Activated naive CD8-positive, alpha-beta T cell treated with anti-CD3 and anti-CD28 coated beads, Interleukin-2, amount 10 ng/mL, durations not matched to agents 7 days and 5 days (primary cell): ENCODE results near the gene ABHD14A. TPM values are rescaled to one million over a fixed set of nuclear protein-coding genes. Genes with fewer than 3 reads are reported as not detected.
A peak's percentile ranks its signal among the peaks of the same experiment; 100 is the strongest.

Experiments
- ATAC-seq: fragments of 150-1000 bp; cut with Tn5 transposase; one replicate; pipeline ENCODE4 v1.10.0; 2021; ENCODE audit warnings: low read depth, moderate library complexity
- POLR2A ChIA-PET: fragments of 350-600 bp; sonication (Branson Sonifier 250); formaldehyde crosslinking; loops from one replicate; lab custom pipeline; 2021; ENCODE audit warnings: antibody characterized with exemption; lab: Charles Lee
- DNase-seq: peaks from one replicate; pipeline ENCODE4 v3.0.0; 2021
- H3K27ac Mint-ChIP-seq: one replicate; pipeline ENCODE4 v1.8.0; 2022; ENCODE audit warnings: mild to moderate bottlenecking, mixed read lengths
- H3K27me3 Mint-ChIP-seq: one replicate; pipeline ENCODE4 v1.8.0; 2022; ENCODE audit warnings: mild to moderate bottlenecking, moderate library complexity, mixed read lengths
- H3K36me3 Mint-ChIP-seq: one replicate; pipeline ENCODE4 v1.8.0; 2021; ENCODE audit warnings: mild to moderate bottlenecking, mixed read lengths
- H3K4me1 Mint-ChIP-seq: one replicate; pipeline ENCODE4 v1.8.0; 2021; ENCODE audit warnings: mixed read lengths
- H3K4me3 Mint-ChIP-seq: one replicate; pipeline ENCODE4 v1.8.0; 2022; ENCODE audit warnings: mild to moderate bottlenecking, moderate library complexity, mixed read lengths
- H3K9me3 Mint-ChIP-seq: one replicate; pipeline ENCODE4 v1.8.0; 2021; ENCODE audit warnings: mixed read lengths
- total RNA-seq, 2 experiments: library from RNA; stranded (reverse); gene quantifications; one replicate each; pipeline ENCODE4 v1.2.3, GENCODE V29; 2021

The ABHD14A gene
- total RNA-seq, 2 experiments from 2014 or later: 11.3 to 15.9 TPM

- H3K36me3 Mint-ChIP-seq: no peaks in the 10 kb centered on the region
- DNase-seq: no peak
- peaks cover 11% of the 10 kb centered on the region for H3K4me1 Mint-ChIP-seq
- no peaks in the 10 kb centered on the region for H3K9me3 Mint-ChIP-seq
- ATAC-seq: no peak
- peaks cover 2% of the 10 kb centered on the region for H3K27me3 Mint-ChIP-seq
- no peak overlapping the region for H3K27ac Mint-ChIP-seq
- POLR2A ChIA-PET: interaction anchor here (0.6 kb wide), 1 partner anchor 21 kb away, joined by 3 read pairs; no protein-coding TSS in a partner anchor
- H3K4me3 Mint-ChIP-seq: no peak overlapping the region
Observed at GRCh38 chr3:52004906-52005395, 30.1 kb downstream of the ABHD14A start.

- Mint-ChIP-seq H3K4me3 (no peak overlapping the region), H3K36me3 (no peaks in the 10 kb centered on the region), H3K9me3 (no peaks in the 10 kb centered on the region), H3K4me1 (peaks cover 11% of the 10 kb centered on the region), H3K27ac (no peak overlapping the region), H3K27me3 (peaks cover 2% of the 10 kb centered on the region)
- no peak for ATAC-seq
- DNase-seq: no peak
- POLR2A ChIA-PET: interaction anchor here (0.6 kb wide), 1 partner anchor 56 kb away, joined by 5 read pairs; no protein-coding TSS in a partner anchor
Observed at GRCh38 chr3:52005571-52005986, 30.7 kb downstream of the ABHD14A start.

- no peak for ATAC-seq
- Mint-ChIP-seq H3K27me3 (peaks cover 2% of the 10 kb centered on the region), H3K9me3 (no peaks in the 10 kb centered on the region), H3K4me3 (no peak overlapping the region), H3K4me1 (peaks cover 11% of the 10 kb centered on the region), H3K36me3 (no peaks in the 10 kb centered on the region), H3K27ac (no peak overlapping the region)
- POLR2A ChIA-PET: interaction anchor here (0.6 kb wide), 1 partner anchor 57 kb away, joined by 5 read pairs; no protein-coding TSS in a partner anchor
- DNase-seq: no peak
Observed at GRCh38 chr3:52006017-52006819, 31.4 kb downstream of the ABHD14A start.

- no peaks in the 10 kb centered on the region for H3K9me3 Mint-ChIP-seq
- H3K27ac Mint-ChIP-seq: no peak overlapping the region
Observed at GRCh38 chr3:52006820-52007133, 31.9 kb downstream of the ABHD14A start.

GRCh38 chr3:52007291-52007690 is 32.4 kb downstream of the ABHD14A start:
- ATAC-seq (no peak), DNase-seq (no peak)
- Mint-ChIP-seq H3K9me3 (no peaks in the 10 kb centered on the region), H3K27ac (no peak overlapping the region), H3K4me1 (peaks cover 4% of the 10 kb centered on the region), H3K4me3 (no peak overlapping the region), H3K36me3 (no peaks in the 10 kb centered on the region), H3K27me3 (peaks cover 2% of the 10 kb centered on the region)
- POLR2A ChIA-PET: interaction anchor here (0.6 kb wide), 1 partner anchor 194 kb away, joined by 4 read pairs; no protein-coding TSS in a partner anchor

More at GRCh38 chr3:52006820-52007133, 31.9 kb downstream of the ABHD14A start:
- no peak overlapping the region for H3K4me3 Mint-ChIP-seq
- DNase-seq (no peak), ATAC-seq (no peak)
- peaks cover 2% of the 10 kb centered on the region for H3K27me3 Mint-ChIP-seq
- POLR2A ChIA-PET: no interaction called here
- no peaks in the 10 kb centered on the region for H3K36me3 Mint-ChIP-seq
- H3K4me1 Mint-ChIP-seq: peaks cover 6% of the 10 kb centered on the region

GRCh38 chr3:52010431-52010830 is 35.6 kb downstream of the ABHD14A start:
- H3K27me3 Mint-ChIP-seq: no peaks in the 10 kb centered on the region
- POLR2A ChIA-PET: interaction anchor here (0.8 kb wide), 1 partner anchor 44 kb away, joined by 3 read pairs; no protein-coding TSS in a partner anchor
- ATAC-seq (no peak), DNase-seq (no peak)
- H3K9me3 Mint-ChIP-seq: no peaks in the 10 kb centered on the region
- peak overlapping the region; percentile 1 for H3K27ac Mint-ChIP-seq
- peaks cover 8% of the 10 kb centered on the region for H3K4me1 Mint-ChIP-seq
- H3K4me3 Mint-ChIP-seq: no peak overlapping the region
- H3K36me3 Mint-ChIP-seq: no peaks in the 10 kb centered on the region

GRCh38 chr3:52012699-52013098 is 37.8 kb downstream of the ABHD14A start:
- Mint-ChIP-seq H3K9me3 (no peaks in the 10 kb centered on the region), H3K4me1 (peaks cover 4% of the 10 kb centered on the region), H3K27me3 (no peaks in the 10 kb centered on the region), H3K36me3 (no peaks in the 10 kb centered on the region), H3K27ac (no peak overlapping the region), H3K4me3 (no peak overlapping the region)
- POLR2A ChIA-PET: interaction anchor here (0.7 kb wide), 1 partner anchor 44 kb away, joined by 4 read pairs; the partner anchor contains the start of gene DUSP7
- ATAC-seq (no peak), DNase-seq (no peak)

GRCh38 chr3:52013802-52014598 is 39.1 kb downstream of the ABHD14A start:
- POLR2A ChIA-PET: no interaction called here
- no peaks in the 10 kb centered on the region for H3K9me3 Mint-ChIP-seq

GRCh38 chr3:52014613-52015012 is 39.7 kb downstream of the ABHD14A start:
- POLR2A ChIA-PET: interaction anchor here (0.6 kb wide), 1 partner anchor 140 kb away, joined by 3 read pairs; no protein-coding TSS in a partner anchor
- H3K4me3 Mint-ChIP-seq: no peak overlapping the region
- no peak for DNase-seq
- ATAC-seq: no peak
- H3K27ac Mint-ChIP-seq: no peak overlapping the region
- H3K27me3 Mint-ChIP-seq: no peaks in the 10 kb centered on the region
- no peaks in the 10 kb centered on the region for H3K36me3 Mint-ChIP-seq
- no peaks in the 10 kb centered on the region for H3K9me3 Mint-ChIP-seq
- peaks cover 4% of the 10 kb centered on the region for H3K4me1 Mint-ChIP-seq

More at GRCh38 chr3:52013802-52014598, 39.1 kb downstream of the ABHD14A start:
- Mint-ChIP-seq H3K27ac (no peak overlapping the region), H3K27me3 (no peaks in the 10 kb centered on the region), H3K36me3 (no peaks in the 10 kb centered on the region), H3K4me1 (peaks cover 4% of the 10 kb centered on the region), H3K4me3 (no peak overlapping the region)
- ATAC-seq: no peak
- DNase-seq: no peak

GRCh38 chr3:52015438-52016228 is 40.8 kb downstream of the ABHD14A start:
- Mint-ChIP-seq H3K27me3 (no peaks in the 10 kb centered on the region), H3K27ac (no peak overlapping the region), H3K36me3 (no peaks in the 10 kb centered on the region), H3K4me3 (no peak overlapping the region), H3K4me1 (peaks cover 4% of the 10 kb centered on the region), H3K9me3 (no peaks in the 10 kb centered on the region)
- ATAC-seq (no peak), DNase-seq (no peak)
- POLR2A ChIA-PET: no interaction called here

- no peak overlapping the region for H3K27ac Mint-ChIP-seq
- no peaks in the 10 kb centered on the region for H3K9me3 Mint-ChIP-seq
- POLR2A ChIA-PET: no interaction called here
- ATAC-seq (no peak), DNase-seq (no peak)
- no peak overlapping the region for H3K4me3 Mint-ChIP-seq
- H3K36me3 Mint-ChIP-seq: no peaks in the 10 kb centered on the region
- H3K4me1 Mint-ChIP-seq: peaks cover 4% of the 10 kb centered on the region
- H3K27me3 Mint-ChIP-seq: no peaks in the 10 kb centered on the region
Observed at GRCh38 chr3:52017586-52017985, 42.7 kb downstream of the ABHD14A start.

- Mint-ChIP-seq H3K27ac (no peak overlapping the region), H3K36me3 (no peaks in the 10 kb centered on the region), H3K4me3 (no peak overlapping the region), H3K27me3 (no peaks in the 10 kb centered on the region), H3K4me1 (peaks cover 2% of the 10 kb centered on the region), H3K9me3 (no peaks in the 10 kb centered on the region)
- DNase-seq (no peak), ATAC-seq (no peak)
- POLR2A ChIA-PET: no interaction called here
Observed at GRCh38 chr3:52018319-52019000, 43.6 kb downstream of the ABHD14A start.
